HG03575 (cell line): ENCODE results near the gene TRPV2.
"Not testable (repeated sequence)": the region's sequence is repeated elsewhere in the genome, so short reads cannot be mapped to it uniquely, and the experiment has no call there.

Experiments
- ATAC-seq: cut with Tn5 transposase; IDR thresholded peaks from one replicate; pipeline ENCODE4 v1.9.1; 2021; ENCODE audit not compliant: unreplicated experiment, insufficient number of reproducible peaks, low FRiP score; ENCODE audit errors: extremely low read depth

The TRPV2 gene

DNA sequence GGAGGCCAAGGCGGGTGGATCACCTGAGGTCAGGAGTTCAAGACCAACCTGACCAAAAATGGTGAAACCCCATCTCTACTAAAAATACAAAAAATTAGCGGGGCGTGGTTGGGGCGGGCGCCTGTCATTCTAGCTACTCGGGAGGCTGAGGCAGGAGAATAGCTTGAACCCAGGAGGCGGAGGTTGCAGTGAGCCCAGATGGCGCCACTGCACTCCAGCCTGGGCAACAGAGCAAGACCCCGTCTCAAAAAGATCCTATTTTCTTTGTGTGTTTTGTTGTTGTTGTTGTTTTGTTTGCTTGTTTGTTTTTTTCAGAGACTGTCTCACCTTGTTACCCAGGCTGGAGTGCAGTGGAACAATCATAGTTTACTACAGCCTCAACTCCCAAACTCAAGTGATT, 11.5 kb upstream of the TRPV2 start:
- ATAC-seq: not testable (repeated sequence)

DNA sequence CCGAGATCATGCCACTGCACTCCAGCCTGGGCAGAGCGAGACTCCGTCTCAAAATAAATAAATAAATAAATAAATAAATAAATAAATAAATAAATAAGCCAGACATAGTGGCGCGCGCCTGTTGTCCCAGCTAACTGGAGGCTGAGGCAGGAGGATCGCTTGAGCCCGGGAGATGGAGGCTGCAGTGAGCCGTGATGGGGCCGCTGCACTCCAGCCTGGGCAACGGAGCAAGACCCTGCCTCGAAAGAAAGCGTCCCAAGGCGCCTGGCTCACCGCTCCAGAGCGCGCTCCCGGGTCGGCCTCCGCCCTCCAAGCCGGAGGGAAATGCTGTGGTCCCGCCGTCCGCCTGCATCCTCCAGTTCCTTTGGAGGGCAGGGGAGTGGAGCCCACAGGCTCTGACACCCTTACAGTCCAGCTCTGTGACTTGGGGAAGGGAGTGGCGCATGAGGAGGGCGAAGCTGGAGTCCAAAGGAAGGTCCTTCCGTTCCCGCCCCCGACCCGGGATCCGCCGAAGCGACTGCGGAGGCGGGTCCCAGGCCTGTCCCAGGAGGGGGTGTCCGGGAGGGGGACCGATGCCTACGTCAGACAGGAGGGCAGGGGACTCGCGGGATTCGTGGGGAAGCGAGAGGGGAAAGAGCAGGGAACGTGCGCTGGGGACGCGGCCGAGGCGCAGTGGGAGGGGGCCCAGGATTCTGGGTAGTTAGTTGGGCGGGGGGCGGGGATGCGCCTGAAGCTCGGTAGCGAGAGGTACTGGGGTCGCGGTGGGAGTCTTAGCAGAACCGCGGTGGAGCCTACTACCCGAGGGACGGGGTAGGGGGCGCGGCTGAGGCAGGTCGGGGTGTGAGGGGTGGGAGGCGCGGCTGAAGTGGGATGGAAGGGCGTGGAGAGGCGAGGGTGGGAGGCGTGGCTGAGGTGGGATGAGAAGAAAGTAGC, 8.4 kb upstream of the TRPV2 start:
- no peak for ATAC-seq

DNA sequence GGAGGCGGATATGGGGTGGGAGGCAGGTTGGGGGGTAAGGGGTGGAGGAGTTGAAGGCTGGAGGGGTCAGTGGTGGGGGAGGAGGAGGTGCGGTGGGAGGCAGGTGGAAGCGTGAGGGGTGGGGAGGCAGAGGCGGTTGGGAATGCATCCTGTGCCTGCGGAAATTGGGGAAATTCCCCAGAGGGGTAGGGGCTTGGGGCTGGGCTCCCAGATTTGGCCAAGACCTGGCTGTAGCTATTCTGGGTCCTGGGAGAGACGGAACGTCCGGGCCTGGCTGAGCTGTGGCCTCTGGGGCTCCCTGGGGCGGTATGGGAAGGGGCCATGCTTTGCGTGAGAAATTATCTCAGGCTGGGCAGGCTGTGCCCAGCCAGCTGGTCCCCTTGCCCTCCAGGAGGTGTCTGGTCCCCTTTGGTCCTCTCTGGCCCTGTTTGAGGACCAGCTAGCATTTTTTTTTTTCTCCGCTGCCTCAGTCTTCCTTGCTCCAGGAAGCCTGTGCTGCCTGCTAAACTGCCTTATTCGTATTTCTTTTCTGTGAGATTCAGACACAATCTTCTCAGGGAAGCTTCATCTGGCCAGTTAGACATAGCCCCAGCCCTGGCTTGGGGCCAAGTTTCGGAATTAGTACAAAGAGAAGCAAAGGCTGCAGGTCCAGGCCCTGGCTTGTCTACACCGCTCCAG, 7.3 kb upstream of the TRPV2 start:
- ATAC-seq: peak; percentile 87

DNA sequence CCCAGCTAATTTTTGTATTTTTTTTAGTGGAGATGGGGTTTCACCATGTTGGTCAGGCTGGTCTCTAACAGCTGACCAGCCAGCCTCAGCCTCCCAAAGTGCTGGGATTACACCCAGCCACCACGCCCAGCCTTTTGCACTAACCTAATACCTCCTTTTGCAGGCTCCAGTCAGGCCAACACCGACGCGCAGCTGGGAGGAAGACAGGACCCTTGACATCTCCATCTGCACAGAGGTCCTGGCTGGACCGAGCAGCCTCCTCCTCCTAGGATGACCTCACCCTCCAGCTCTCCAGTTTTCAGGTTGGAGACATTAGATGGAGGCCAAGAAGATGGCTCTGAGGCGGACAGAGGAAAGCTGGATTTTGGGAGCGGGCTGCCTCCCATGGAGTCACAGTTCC, 2.0 kb downstream of the TRPV2 start:
- ATAC-seq: no peak

DNA sequence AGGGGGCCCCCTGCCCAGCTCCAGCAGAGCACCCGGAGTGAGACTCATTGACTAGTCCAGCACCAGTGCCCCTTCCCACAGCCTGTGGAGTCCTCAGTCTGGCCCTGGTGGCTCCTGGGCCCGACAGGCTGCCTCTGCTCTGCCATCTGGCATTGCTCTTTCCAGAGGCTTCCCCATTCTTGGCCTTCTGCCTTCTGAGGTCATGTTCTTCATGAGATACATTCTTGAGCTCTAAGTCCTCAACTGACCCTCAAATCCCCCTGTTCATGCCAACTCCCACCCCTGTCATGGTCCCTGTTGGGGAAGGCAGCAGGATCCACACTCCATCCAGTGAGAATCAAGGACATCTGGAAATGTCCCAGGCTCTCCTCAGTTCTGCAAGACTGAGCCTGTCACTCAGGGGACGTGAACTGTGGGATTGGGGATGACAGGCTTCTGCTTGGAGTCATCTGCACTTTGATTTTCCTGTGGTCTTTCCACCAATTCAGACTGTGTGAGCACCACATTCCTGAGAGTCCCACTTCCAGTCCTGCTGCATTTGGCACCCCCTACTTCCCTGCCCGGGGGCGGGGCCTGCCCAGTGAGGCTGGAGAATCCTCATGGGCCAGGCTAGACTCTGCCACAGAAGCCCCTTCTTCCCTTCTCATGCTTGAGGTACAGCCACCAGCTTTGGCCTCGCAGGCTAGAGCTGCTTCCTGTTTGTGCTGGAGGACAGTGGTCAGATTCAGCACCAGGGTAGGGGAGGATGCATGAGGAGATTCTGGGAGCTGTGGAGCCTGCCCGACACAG, 2.7 kb downstream of the TRPV2 start:
- ATAC-seq: no peak

DNA sequence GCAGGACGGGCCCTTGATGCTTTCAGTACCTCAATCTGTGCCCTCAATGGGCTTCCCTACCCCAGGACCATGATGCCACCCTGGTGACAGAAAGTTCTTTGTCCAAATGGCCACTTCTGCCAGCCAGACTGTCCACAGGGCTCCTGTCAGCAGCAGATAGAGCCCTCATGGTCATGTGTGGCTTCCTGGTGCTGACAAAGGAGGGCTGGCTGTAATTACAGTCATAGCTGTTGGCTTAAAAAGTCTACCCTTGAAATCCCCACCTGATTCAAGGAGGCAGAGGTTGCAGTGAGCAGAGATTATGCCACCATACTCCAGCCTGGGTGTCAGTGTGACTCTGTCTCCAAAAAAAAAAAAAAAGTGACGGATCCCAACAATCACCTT, 3.3 kb downstream of the TRPV2 start:
- ATAC-seq: no peak

DNA sequence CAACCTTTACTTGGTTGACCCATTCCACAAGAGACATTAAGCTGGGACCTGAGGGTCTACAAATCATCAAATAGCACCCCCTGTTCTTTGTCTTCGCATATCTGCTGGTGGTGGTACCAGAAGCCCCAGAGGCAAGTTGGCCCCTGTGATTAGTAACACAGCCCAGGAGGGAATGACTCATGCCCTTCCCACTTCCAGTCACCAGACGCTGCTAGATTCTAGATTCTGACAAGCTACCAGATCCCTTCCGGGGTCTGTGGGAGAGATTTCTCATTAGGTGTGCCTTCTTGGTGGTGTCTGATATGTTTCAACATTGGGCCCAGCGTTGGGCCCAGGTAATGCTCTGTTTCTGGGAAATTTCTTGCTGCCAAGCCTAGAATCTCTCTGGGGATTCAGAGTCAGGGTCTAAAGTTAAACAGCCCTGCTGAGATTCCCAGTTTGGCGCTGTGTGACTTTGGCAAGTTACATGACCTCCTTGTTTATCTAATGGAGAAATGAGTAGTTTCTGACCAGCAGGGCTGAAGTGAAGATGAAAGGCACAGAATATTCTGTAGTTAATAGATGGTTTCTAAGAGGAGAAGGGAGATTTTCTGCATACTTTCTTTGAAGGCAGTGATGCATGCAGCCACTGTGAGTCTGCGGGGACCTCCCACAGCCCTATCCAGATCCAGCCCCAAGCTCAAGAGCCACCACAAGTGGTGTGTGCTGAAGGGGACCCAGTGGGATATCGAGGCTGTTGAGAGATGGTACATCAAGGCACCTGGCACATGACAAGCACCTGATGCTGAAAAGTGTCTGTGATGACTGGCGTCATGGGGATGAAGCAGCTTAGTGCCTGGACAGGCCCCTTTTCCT, 3.9 kb downstream of the TRPV2 start:
- ATAC-seq: no peak

DNA sequence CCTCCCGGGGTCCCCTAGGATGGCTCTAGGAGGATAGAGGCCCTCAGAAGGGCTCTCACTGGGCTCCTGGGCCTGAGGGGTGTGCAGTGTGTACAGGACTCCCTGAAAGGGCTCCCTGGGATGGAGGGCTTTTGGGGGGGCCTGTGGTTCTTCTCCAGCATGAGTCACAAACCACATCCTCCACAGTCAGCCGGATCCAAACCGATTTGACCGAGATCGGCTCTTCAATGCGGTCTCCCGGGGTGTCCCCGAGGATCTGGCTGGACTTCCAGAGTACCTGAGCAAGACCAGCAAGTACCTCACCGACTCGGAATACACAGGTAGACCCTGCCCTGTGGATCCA, 4.5 kb downstream of the TRPV2 start:
- no peak for ATAC-seq

DNA sequence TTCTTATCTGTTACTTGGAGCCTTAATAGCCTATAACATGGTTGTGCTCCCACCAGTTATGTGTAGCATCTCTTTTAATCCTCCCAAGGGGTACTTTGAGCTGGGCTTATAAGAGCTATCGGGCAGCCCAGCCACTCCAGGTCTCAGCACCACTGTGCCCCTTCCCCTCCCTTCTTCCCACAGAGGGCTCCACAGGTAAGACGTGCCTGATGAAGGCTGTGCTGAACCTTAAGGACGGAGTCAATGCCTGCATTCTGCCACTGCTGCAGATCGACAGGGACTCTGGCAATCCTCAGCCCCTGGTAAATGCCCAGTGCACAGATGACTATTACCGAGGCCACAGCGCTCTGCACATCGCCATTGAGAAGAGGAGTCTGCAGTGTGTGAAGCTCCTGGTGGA, 7.0 kb downstream of the TRPV2 start:
- ATAC-seq: no peak

DNA sequence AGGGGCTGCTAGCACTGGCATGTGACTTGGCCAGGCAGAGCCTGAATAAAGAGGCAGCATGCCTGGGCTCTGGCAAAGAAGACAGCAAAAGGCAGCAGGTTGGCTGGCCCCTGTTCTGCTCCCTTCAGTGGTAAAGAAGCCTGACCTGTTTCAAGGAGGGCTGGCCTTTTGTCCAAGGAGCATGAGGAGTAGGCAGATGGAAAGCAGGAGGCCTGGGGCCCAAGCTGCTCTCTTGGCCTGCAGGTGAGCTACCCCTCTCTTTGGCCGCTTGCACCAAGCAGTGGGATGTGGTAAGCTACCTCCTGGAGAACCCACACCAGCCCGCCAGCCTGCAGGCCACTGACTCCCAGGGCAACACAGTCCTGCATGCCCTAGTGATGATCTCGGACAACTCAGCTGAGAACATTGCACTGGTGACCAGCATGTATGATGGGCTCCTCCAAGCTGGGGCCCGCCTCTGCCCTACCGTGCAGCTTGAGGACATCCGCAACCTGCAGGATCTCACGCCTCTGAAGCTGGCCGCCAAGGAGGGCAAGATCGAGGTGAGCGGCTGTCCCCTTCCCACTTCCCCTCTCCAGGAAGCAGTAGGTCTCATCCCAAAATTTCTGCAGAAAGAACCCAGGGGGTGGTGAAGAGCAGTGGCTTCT, 8.0 kb downstream of the TRPV2 start:
- no peak for ATAC-seq

DNA sequence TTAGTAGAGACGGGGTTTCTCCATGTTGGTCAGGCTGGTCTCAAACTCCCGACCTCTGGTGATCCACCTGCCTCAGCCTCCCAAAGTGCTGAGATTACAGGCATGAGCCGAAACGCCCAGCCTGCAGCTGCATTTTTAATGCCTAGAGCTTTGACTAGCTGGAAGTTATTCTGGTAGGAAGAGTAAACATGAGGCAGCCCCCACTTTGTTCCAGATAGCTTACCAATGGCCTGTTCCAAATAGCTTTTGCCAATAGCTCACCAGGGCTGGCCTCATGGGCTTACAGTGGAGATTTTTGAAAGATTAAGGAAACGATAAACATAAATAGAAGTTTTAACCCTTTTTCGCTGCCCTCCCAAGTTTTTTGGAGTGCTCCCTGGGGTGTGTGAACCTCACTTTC, 9.8 kb downstream of the TRPV2 start:
- ATAC-seq: no peak

DNA sequence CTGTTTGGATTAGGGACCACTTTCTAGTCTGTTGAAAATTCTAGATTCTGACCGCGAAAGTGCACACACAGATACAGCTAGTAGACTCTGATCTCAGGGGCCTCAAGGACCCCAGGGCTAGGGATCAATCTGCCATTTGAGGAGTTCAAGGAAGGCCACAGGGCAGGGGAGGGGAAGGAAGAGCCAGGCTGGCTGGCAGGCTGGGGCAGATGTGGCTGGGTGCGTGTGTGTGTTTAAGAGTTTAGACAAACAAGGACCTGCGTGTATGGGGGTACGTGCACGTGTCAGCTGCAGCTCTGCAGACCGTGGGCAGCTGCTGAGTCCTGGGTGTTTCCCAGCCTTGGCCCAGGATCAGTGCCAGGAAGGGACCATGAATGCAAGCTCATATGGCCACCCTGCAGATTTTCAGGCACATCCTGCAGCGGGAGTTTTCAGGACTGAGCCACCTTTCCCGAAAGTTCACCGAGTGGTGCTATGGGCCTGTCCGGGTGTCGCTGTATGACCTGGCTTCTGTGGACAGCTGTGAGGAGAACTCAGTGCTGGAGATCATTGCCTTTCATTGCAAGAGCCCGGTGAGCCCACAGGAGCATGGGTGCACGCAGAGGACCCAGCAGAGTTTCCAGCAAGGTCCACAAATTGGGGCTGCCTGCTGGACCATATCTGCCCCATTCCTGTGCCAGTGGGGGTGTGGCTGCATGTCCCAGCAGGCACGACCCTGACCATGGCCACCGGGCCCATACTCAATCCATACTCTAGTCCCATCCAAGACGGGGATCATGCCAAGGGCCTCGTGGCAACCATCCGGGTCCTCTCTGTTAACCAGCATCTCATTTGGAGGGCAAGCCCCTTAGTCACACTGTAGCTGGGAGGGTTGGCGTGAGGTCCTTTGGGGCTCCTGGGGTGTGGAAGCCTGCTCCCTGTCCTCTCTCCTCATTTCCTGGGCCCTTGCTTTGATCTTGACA, 10.6 kb downstream of the TRPV2 start:
- no peak for ATAC-seq

DNA sequence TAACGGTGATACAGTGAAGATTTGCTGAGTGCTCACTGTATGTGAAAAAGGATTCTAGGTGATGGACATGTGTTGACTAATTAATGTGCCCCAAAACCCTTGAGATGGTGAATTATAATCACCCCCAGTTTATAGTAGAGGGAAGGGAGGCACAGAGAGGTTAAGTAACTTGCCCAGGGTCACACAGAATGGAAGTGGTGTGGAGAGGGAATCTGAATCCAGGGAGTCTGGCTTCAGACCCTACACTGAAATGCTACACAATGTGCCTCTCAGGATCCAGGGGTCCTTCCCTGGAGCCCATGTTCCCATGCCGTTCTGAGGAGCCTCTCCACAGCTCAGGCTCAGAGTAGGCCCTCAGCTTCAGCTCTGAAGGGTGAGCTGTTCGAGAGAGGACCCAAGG, 11.6 kb downstream of the TRPV2 start:
- no peak for ATAC-seq

DNA sequence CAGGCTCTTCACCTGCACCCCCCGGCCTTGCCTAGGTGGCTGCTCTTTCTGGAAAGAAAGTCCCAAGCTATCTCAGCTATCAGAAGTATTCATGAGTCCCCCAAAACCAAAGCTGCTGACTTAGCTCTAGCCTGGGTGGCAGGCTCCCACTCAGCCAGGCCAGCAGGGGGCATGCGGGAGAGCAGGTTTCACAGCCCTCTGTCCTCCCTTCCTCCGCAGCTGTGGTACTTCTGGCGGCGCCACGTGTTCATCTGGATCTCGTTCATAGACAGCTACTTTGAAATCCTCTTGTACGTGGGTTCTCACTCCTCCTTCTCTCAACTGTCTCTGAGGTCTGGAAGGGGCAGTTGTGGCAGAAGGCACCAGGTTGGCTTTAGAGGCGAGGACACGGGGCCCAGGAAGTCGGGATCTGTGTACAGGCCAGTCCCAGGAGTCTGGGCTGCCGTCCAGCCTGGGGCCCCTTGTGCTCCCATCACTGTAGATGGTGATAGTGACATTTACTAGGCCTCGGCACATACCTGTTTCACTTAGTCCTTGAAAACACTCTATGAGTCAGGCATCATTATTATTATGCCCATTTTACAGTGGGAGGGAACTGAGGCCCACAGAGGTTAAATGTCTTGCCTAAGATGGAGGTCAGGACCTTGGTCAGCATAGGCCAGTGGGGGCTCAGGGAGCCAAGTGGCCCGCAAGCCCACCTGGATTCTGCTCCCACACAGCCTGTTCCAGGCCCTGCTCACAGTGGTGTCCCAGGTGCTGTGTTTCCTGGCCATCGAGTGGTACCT, 12.9 kb downstream of the TRPV2 start:
- ATAC-seq: no peak

DNA sequence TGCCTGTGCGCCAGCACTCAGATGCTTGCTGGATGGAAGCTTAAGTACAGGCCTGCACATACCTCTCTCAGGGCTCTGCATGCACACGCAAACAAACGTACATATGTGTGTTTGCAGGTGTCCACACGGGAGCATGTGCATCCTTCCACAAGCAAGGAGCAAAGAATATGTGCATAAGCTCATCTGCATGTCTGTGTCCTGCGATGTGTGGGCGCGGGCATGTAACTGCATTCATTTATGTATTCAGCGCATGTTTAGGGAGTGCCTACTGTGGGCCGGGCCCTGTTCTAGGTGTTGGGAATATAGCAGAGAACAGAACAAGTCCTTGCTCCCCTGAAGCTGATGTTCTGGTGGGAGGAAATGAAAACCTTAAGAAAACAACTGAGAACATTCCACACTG, 13.7 kb downstream of the TRPV2 start:
- ATAC-seq: no peak

DNA sequence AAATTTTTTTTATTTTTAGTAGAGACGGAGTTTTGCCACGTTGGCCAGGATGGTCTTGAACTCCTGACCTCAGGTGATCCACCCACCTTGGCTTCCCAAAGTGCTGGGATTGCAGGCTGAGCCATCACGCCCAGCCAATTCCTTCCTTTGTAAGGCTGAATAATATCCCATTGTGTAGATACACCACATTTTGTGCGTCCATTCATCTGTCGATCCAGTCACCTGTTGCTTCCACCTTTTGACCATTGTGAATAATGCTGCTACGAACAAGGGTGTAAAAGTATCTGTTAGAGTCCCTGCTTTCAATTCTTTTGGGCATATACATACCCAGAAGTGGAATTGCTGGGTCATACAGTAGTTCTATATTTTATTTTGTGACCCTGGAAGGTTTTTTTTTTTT, 15.3 kb downstream of the TRPV2 start:
- no peak for ATAC-seq

DNA sequence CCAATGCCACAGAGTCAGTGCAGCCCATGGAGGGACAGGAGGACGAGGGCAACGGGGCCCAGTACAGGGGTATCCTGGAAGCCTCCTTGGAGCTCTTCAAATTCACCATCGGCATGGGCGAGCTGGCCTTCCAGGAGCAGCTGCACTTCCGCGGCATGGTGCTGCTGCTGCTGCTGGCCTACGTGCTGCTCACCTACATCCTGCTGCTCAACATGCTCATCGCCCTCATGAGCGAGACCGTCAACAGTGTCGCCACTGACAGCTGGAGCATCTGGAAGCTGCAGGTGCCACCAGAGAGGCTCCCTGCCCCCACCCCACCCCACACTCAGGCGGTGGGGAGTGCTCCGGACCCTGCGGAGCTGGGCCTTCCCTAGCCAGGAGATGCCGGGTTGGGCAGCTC, 16.6 kb downstream of the TRPV2 start:
- ATAC-seq: no peak
